ENCODE measurements around the gene FRYL. TPM values are rescaled to one million over a fixed set of nuclear protein-coding genes. Genes with fewer than 3 reads are reported as not detected.
"Not testable (repeated sequence)": the region's sequence is repeated elsewhere in the genome, so short reads cannot be mapped to it uniquely, and the experiment has no call there.

The FRYL gene
- total RNA-seq, 1 donor from 2014 or later, result 31.7 TPM

DNA sequence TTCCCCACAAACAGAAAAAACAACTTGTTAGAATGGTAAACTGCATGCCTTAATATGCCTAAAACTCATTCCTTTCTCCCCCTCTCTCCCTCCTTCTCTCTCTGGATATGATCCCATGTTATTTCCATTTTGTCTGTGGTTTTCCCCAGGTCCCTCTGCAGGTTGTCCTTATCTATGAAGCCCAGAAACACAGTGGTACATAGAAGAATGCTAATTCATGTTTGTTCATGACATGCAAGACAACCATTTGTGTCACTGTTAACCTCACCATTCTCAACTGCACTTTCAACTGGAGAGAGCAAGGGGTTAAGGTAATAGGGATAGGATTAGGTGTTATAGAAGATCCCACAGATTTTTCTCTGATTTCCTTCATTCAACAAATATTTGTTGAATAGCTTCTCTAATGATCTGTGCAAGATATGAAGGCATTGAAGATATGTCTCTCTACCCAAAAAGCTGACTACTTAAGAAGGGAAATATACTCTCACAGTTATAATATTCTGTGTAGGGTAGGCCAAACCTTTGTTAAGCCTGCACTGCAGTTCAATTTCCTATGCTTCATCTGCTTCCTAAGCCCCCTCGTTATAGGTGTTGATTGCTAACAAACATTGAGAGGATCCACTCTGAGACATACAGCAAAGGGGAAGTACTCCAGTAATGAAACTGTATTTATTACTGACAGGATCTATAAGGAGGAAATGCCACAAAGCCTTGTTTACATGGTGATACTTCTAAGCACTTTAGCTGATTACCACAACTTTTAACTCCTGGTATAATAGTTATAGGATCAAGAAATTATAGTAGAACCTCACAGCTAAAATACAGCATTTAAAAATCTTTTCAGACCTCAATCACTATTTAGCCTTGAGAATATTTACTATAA lies 96.1 kb downstream of the FRYL start:
- TF ChIP-seq, protein P1, sequence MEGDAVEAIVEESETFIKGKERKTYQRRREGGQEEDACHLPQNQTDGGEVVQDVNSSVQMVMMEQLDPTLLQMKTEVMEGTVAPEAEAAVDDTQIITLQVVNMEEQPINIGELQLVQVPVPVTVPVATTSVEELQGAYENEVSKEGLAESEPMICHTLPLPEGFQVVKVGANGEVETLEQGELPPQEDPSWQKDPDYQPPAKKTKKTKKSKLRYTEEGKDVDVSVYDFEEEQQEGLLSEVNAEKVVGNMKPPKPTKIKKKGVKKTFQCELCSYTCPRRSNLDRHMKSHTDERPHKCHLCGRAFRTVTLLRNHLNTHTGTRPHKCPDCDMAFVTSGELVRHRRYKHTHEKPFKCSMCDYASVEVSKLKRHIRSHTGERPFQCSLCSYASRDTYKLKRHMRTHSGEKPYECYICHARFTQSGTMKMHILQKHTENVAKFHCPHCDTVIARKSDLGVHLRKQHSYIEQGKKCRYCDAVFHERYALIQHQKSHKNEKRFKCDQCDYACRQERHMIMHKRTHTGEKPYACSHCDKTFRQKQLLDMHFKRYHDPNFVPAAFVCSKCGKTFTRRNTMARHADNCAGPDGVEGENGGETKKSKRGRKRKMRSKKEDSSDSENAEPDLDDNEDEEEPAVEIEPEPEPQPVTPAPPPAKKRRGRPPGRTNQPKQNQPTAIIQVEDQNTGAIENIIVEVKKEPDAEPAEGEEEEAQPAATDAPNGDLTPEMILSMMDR (IDR thresholded peaks at IDR 0.05; ENCODE audit: insufficient read depth, low read length, poor library complexity, severe bottlenecking), result no peak
- no peak for DNase-seq (ENCODE audit: low read depth)

GRCh38 chr4:48682870-48683269 lies 97.2 kb downstream of the FRYL start:
- DNase-seq (ENCODE audit: low read depth); H3K4me3 ChIP-seq (ENCODE audit: low read depth, low read length); H3K36me3 ChIP-seq (ENCODE audit: control insufficient read depth, insufficient read depth, low read length); H3K27me3 ChIP-seq (ENCODE audit: control insufficient read depth, insufficient read depth, low read length): not testable (repeated sequence)

More for the DNA sequence above, 96.1 kb downstream of the FRYL start:
- no peaks in the 10 kb centered on the region for H3K27me3 ChIP-seq (ENCODE audit: control insufficient read depth, insufficient read depth, low read length)
- H3K36me3 ChIP-seq (ENCODE audit: control insufficient read depth, insufficient read depth, low read length), result no peaks in the 10 kb centered on the region
- H3K4me3 ChIP-seq (ENCODE audit: low read depth, low read length), result no peak overlapping the region

- Histone ChIP-seq H3K27me3 (ENCODE audit: control insufficient read depth, insufficient read depth, low read length) (no peaks in the 10 kb centered on the region), H3K36me3 (ENCODE audit: control insufficient read depth, insufficient read depth, low read length) (no peaks in the 10 kb centered on the region), H3K4me3 (ENCODE audit: low read depth, low read length) (no peak overlapping the region)
- TF ChIP-seq, protein P1 (IDR thresholded peaks at IDR 0.05; ENCODE audit: insufficient read depth, low read length, poor library complexity, severe bottlenecking), result peak; percentile 36
- DNase-seq (ENCODE audit: low read depth), result no peak
These were observed 98.2 kb downstream of the FRYL start for GRCh38 chr4:48681856-48682255.

DNA sequence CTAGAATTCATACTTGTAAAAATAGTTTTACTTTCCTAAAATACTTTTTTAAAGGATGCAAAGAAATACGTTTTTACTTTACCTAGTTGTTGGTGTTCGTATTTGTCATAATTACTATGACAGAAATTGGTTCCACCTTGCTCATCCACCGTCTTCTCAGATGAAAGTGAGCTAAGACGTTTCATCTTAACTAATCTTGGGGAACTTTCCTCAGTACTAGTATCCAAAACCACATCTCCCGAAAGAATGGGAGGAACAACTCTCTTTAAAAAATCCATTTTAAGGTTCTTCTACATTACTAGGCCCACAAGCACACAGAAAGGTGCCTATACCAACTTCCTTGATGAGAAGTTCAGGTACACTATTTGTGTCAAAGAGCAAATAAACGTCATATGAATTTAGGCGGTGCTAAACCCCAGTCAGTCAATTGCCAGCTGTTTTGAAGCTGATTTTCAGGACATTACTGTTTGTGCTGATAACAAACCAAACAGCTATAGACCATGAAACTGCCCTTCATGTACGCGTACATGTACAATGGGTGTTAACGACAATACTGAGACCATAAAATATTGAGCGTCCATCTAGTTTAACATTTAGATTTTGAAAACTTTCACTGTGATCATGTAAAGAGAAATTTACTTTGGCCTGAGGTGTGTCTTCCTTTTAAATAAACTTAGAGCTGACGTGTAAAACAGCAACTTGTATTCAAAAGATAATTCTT lies 99.1 kb downstream of the FRYL start:
- H3K4me3 ChIP-seq (ENCODE audit: low read depth, low read length), result no peak overlapping the region
- DNase-seq (ENCODE audit: low read depth), result no peak
- TF ChIP-seq, protein P1 (IDR thresholded peaks at IDR 0.05; ENCODE audit: insufficient read depth, low read length, poor library complexity, severe bottlenecking), result no peak
- no peaks in the 10 kb centered on the region for H3K27me3 ChIP-seq (ENCODE audit: control insufficient read depth, insufficient read depth, low read length)
- no peaks in the 10 kb centered on the region for H3K36me3 ChIP-seq (ENCODE audit: control insufficient read depth, insufficient read depth, low read length)

DNA sequence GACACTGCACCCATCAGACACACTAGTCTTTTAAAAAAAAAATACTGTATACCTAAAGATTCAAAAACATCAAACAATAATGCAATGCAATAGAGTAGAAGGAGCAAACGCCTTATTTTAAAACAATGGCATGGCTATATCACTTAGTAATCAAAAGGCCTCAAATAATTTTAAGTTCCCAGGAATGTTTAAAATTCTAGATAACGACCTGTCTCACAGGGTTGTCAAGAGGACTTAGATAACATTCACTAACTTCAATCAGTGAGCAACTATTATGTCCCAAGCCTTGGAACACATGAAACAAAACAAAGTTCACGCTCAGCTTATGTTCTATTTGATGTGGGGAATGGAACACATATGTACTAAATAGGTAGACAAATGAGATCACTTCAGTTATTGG lies 106.5 kb downstream of the FRYL start:
- Histone ChIP-seq H3K4me3 (ENCODE audit: low read depth, low read length) (no peak overlapping the region), H3K36me3 (ENCODE audit: control insufficient read depth, insufficient read depth, low read length) (no peaks in the 10 kb centered on the region), H3K27me3 (ENCODE audit: control insufficient read depth, insufficient read depth, low read length) (no peaks in the 10 kb centered on the region)
- no peak for DNase-seq (ENCODE audit: low read depth)
- TF ChIP-seq, protein P1 (IDR thresholded peaks at IDR 0.05; ENCODE audit: insufficient read depth, low read length, poor library complexity, severe bottlenecking), result no peak

GRCh38 chr4:48670587-48670986 lies 109.5 kb downstream of the FRYL start:
- Histone ChIP-seq H3K36me3 (ENCODE audit: control insufficient read depth, insufficient read depth, low read length) (no peaks in the 10 kb centered on the region), H3K4me3 (ENCODE audit: low read depth, low read length) (no peak overlapping the region), H3K27me3 (ENCODE audit: control insufficient read depth, insufficient read depth, low read length) (no peaks in the 10 kb centered on the region)
- no peak for DNase-seq (ENCODE audit: low read depth)
- TF ChIP-seq, protein P1 (IDR thresholded peaks at IDR 0.05; ENCODE audit: insufficient read depth, low read length, poor library complexity, severe bottlenecking), result no peak

Measured in kidney epithelial cell (primary cell).